ENCODE results near the gene NFIB. TPM values are rescaled to one million over a fixed set of nuclear protein-coding genes. Genes with fewer than 3 reads are reported as not detected.

Gene NFIB
- total and polyA plus RNA-seq, 2 of the 8 experiments (the other 6 are each of a cell fraction or from before 2014, with no cell fraction given): 2.6 to 13.1 TPM

DNA sequence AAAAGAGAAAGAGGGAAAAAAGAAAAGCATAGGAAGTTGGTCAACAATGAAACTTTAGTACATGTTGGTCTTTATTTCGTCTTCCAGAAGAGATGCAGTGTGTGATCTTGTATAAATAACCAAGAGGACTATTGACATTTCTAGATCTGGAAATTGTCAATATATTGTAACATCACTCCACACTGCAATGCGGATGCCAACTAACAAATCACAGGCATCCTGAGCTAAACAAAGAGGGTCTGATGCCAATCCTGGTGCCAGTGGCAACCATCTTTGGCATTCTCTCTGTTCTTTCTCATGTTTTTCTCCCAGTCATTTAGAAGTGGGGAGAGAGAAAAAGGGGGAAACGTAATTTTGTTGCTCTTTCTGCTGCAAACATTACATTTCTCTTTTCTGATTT, 9.7 kb downstream of the NFIB start:
- Histone ChIP-seq H4K20me1 (replicated peaks in 1 of 2; ENCODE audit: control insufficient read depth in 1 of 2, insufficient read depth in 2 of 2, low read length in 2 of 2) (no peaks in the 10 kb centered on the region), H2BK5ac (ENCODE audit: low read depth, low read length) (no peak overlapping the region), H3K79me1 (ENCODE audit: low read depth, low read length) (peaks cover 2% of the 10 kb centered on the region; the same call in 1 of the 2 replicates), H2BK15ac (ENCODE audit: low read length) (no peak overlapping the region), H3K36me3 (ENCODE audit: control insufficient read depth in 2 of 4, insufficient read depth in 4 of 4, low read length in 3 of 4) (peaks cover 0 to 12% (median 1%) of the 10 kb centered on the region in 4 experiments; a peak in 3 of 8 replicates), H4K91ac (replicated peaks; ENCODE audit: insufficient read length, low read length) (no peak overlapping the region), H3K9ac (replicated peaks in 1 of 4; ENCODE audit: extremely low read depth in 1 of 4, low read depth in 3 of 4, low read length in 3 of 4) (no peak overlapping the region), H3K56ac (replicated peaks; ENCODE audit: insufficient read length, low read depth, low read length) (no peak overlapping the region), H3K14ac (ENCODE audit: insufficient read length) (no peak overlapping the region), H3K4ac (replicated peaks; ENCODE audit: insufficient read length, low read depth, low read length) (no peak overlapping the region), H3K23me2 (ENCODE audit: low read depth, low read length) (no peaks in the 10 kb centered on the region), H2BK120ac (replicated peaks; ENCODE audit: low read depth, low read length) (no peak overlapping the region), H4K5ac (ENCODE audit: insufficient read length, low read depth, low read length) (no peak overlapping the region), H4K8ac (ENCODE audit: extremely low read depth, insufficient read depth, low read length) (no peak overlapping the region), H2BK20ac (ENCODE audit: low read length) (no peak overlapping the region), H3K4me2 (ENCODE audit: insufficient read depth in 1 of 2, low read depth in 2 of 2, low read length in 2 of 2) (no peak overlapping the region), H3K4me3 (ENCODE audit: extremely low read depth in 1 of 4, insufficient read depth in 2 of 4, low read depth in 3 of 4, low read length in 4 of 4) (no peak overlapping the region), H3K23ac (ENCODE audit: insufficient read length) (no peak overlapping the region), H3K4me1 (replicated peaks in 1 of 4; ENCODE audit: control insufficient read depth in 3 of 4, insufficient read depth in 4 of 4, low read length in 3 of 4) (peaks cover 0 to 3% (median under 1%) of the 10 kb centered on the region in 4 experiments; a peak in 1 of 7 replicates), H2AK5ac (ENCODE audit: low read depth, low read length) (no peak overlapping the region), H3K79me2 (ENCODE audit: control insufficient read depth in 1 of 2, insufficient read depth in 2 of 2, low read length in 2 of 2) (peaks cover 0 to 27% of the 10 kb centered on the region in 2 experiments; a peak in 3 of 4 replicates), H3K9me3 (ENCODE audit: insufficient read depth in 2 of 2, low read depth in 1 of 2, low read length in 1 of 2) (no peaks in the 10 kb centered on the region), H2AFZ (ENCODE audit: low read length) (no peak overlapping the region), H2BK12ac (ENCODE audit: low read depth, low read length) (no peak overlapping the region), H3K27ac (ENCODE audit: low read depth, low read length) (no peak overlapping the region), H3K27me3 (replicated peaks in 1 of 4; ENCODE audit: control insufficient read depth in 3 of 4, extremely low read depth in 1 of 4, insufficient read depth in 3 of 4, low read length in 3 of 4) (no peaks in the 10 kb centered on the region), H3K18ac (ENCODE audit: extremely low read depth, low read length) (no peak overlapping the region)
- ChIA-PET CTCF (ENCODE audit: partially characterized antibody) (interaction anchor here (1.1 kb wide), 1 partner anchor 217 kb away, joined by 3 read pairs; no protein-coding TSS in a partner anchor), POLR2A (ENCODE audit: partially characterized antibody) (no interaction called here)
- FAIRE-seq (no peak), DNase-seq (ENCODE audit: low read depth in 1 of 2, low spot score in 2 of 2) (no peak)
- WGBS, 2 experiments (ENCODE audit: extremely low coverage in 1 of 2, insufficient coverage in 1 of 2, insufficient read length in 1 of 2, insufficient replicate concordance in 2 of 2, low coverage in 1 of 2, low lambda C conversion rate in 2 of 2, missing lambda C conversion rate in 1 of 2): 87% methylated on average over 3 of the region's 3 CpGs; no CpG with 5 or more reads in 1 of the 2 experiments
- TF ChIP-seq HDAC6 (IDR thresholded peaks at IDR 0.05; ENCODE audit: low read depth, low read length): no peak
- TF ChIP-seq RBBP5 (IDR thresholded peaks at IDR 0.05; ENCODE audit: borderline replicate concordance, low read depth, low read length): no peak
- TF ChIP-seq SIX5 (IDR thresholded peaks at IDR 0.05; ENCODE audit: low read depth, low read length): no peak
- TF ChIP-seq POLR2A (IDR thresholded peaks at IDR 0.05; ENCODE audit: control extremely low read depth in 1 of 2, low read depth in 2 of 2, low read length in 2 of 2): no peak
- TF ChIP-seq SP2 (IDR thresholded peaks at IDR 0.05; ENCODE audit: low read length): no peak
- TF ChIP-seq JUND (IDR thresholded peaks at IDR 0.05; ENCODE audit: low read length): no peak
- no peak for TF ChIP-seq POU5F1 (IDR thresholded peaks at IDR 0.05; ENCODE audit: low read depth, low read length)
- TF ChIP-seq, protein P1, sequence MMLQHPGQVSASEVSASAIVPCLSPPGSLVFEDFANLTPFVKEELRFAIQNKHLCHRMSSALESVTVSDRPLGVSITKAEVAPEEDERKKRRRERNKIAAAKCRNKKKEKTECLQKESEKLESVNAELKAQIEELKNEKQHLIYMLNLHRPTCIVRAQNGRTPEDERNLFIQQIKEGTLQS (IDR thresholded peaks at IDR 0.05; ENCODE audit: insufficient read depth, low read depth, low read length): no peak
- no peak for TF ChIP-seq RAD21 (IDR thresholded peaks at IDR 0.05 in 1 of 2, conservative IDR thresholded peaks at IDR 0.05 in 1 of 2; ENCODE audit: low read depth in 2 of 2, low read length in 2 of 2)
- no peak for TF ChIP-seq SP1 (IDR thresholded peaks at IDR 0.05; ENCODE audit: low read depth, low read length)
- no peak for TF ChIP-seq PHF8 (conservative IDR thresholded peaks at IDR 0.05; ENCODE audit: low read depth, low read length)
- TF ChIP-seq KDM4A (IDR thresholded peaks at IDR 0.05; ENCODE audit: low read depth, low read length, severe bottlenecking): no peak
- no peak for TF ChIP-seq CBX8 (IDR thresholded peaks at IDR 0.05; ENCODE audit: borderline replicate concordance, low read depth, low read length)
